Measurements from ENCODE around the gene BCL7C.
"Not testable (repeated sequence)": the region's sequence is repeated elsewhere in the genome, so short reads cannot be mapped to it uniquely, and the experiment has no call there.

The BCL7C gene

DNA sequence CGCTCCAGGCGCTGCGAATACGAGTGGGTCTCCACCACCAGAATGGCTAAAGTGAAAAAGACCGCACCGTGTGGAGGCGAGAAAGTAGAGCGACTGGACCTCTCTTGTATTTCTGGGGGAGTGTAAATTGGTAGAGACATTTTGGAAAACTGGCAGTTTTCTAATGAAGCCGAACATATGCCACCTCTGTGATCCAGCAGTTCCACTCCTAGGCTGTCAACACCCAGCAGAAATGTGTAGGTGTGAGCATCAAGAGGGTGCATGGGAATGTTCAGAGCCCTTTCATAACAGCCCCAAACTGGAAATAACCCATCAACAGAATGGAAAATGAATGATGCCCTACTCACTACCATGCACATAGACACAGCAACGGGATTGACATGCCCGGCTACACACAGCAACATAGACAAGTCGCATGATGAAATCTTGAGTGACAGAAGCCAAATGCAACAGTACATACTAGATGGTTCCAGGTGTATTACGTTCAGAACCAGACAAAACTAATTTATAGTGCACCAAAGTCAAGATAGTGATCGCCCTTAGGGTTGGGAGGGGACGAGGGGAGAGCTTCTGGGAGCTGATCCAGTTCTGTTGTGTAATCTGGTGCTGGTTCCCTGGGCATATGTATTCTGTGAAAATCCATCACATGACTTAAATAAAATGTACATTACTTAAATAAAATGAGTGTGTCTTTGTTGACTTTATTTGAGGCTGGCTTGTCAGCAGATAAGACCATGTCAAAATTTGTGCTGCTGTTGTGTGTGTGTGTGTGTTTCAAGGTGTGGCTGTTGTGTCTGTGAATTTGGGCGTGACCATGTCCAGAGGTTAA lies 877 bp upstream of the BCL7C start:
- no peak for DNase-seq

GRCh38 chr16:30893417-30893743 lies 497 bp downstream of the BCL7C start:
- no peak for DNase-seq

GRCh38 chr16:30892670-30893416 lies 1.0 kb downstream of the BCL7C start:
- no peak for DNase-seq

GRCh38 chr16:30891043-30891823 lies 2.6 kb downstream of the BCL7C start:
- not testable (repeated sequence) for DNase-seq

- DNase-seq, result no peak
Observed at GRCh38 chr16:30889721-30890120, 4.2 kb downstream of the BCL7C start.

- DNase-seq, result no peak
Observed at GRCh38 chr16:30888856-30889499, 4.9 kb downstream of the BCL7C start.

- DNase-seq, result no peak
Observed at GRCh38 chr16:30887927-30888326, 6.0 kb downstream of the BCL7C start.

- no peak for DNase-seq
Observed at GRCh38 chr16:30886145-30886544, 7.7 kb downstream of the BCL7C start.

GRCh38 chr16:30885196-30885595 lies 8.7 kb downstream of the BCL7C start:
- DNase-seq, result no peak

- DNase-seq, result no peak
Observed at GRCh38 chr16:30884760-30885159, 9.1 kb downstream of the BCL7C start.

DNA sequence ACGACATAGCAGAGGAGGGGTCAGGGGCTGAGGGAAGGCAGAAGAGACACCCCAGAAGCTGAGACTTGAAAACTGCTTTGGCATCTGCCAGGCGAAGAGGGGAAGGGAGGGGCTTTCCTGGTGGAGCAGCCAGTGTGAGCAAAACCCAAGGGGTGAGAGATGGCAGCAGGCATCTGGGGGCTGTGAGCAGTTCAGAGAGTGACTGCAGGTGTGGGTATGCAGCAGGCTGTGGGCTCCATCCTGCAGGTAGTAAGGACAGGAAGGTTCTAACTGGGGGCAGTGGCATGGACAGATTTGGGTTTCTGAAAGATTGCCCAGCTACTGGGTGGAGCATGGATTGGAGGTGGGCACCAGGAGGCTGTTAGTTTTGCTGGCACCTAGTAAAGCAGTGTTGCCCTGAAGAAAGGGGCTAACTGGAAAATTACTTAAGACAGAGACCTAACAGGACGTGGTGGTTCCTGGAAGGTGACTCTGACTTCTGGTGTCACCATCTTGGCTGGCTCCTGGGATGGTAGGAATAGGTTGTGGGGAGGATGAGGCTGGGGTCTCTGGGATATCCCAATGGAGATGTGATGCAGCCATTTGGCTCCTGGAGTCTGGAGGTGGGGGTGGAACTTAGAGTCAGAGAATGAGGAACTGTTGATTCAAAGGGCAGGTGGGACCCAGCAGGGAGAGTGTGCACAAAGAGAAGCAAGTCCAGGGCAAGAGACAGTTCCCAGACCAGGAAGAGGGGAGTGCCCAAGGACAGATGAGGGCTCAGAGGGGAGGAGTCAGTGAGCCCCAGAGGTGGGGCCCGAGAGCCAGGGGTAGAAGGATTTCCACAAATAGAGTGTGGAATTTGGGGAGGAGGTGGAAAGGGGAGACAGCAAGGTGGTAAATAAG lies 11.2 kb downstream of the BCL7C start:
- no peak for DNase-seq

- no peak for DNase-seq
Observed at GRCh38 chr16:30876867-30877266, 17.0 kb downstream of the BCL7C start.

GRCh38 chr16:30875871-30876801 lies 17.7 kb downstream of the BCL7C start:
- DNase-seq, result no peak

GRCh38 chr16:30874821-30875717 lies 18.8 kb downstream of the BCL7C start:
- peak in 1 of 2 experiments; percentile 64 for DNase-seq

DNA sequence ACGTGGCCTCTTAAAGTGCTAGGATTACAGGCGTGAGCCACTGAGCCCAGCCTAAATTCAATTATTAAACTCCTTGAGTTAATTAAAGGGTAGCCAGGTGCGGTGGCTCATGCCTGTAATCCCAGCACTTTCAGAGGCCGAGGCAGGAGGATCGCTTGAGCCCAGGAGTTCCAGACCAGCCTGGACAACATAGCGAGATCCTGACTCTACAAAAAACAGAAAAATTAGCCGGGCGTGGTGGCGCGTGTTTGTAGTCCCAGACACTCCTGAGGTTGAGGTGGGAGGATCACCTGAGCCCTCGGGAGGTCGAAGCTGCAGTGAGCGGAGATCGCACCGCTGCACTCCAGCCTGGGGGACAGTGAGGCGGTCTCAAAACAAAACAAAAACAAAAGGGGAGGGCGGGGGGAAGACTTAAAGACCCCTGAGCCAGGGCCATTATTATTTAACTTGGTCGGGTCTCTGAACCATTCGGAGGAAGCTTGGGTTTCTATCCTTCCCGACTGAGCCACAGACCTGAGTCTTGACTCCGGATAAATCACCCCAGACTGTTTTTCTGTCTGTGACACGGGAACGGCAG lies 19.5 kb downstream of the BCL7C start:
- DNase-seq, result no peak

DNA sequence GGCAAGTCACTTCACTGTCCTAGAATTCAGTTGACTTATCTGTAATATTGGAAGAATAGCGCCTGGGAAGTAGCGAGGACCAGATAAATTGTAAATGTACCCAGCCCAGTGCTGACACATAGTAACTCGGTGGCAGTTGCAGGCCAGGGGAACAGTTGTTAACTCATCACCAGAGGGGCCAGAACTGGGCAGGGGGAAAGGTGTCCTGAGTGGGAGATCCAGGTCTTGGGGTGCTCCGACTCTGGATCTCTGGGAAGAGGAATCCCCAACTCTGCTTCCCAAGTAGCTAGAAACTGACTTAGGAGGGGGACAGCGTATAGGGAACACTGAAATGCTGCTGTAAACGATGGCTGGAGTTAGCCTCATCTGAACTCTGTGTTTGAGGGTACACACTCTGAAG lies 23.0 kb downstream of the BCL7C start:
- DNase-seq, result no peak

DNA sequence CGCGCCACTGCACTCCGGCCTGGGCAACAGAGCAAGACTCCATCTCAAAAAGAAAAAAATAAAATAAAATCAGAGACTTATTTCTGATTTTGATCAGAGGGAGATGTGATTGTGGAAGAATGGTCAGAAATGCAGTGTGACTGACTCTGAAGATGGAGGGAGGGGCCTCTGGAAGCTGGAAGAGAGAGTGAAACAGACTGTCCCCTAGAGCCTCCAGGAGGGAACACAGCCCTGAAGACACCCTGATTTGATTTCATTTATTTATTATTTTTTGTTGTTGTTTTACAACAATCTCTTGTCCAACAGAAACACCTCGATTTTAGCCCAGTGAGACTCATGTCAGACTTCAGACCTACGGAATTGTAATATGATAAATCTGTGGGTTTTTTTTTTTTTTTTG lies 26.1 kb downstream of the BCL7C start:
- DNase-seq, result no peak

DNA sequence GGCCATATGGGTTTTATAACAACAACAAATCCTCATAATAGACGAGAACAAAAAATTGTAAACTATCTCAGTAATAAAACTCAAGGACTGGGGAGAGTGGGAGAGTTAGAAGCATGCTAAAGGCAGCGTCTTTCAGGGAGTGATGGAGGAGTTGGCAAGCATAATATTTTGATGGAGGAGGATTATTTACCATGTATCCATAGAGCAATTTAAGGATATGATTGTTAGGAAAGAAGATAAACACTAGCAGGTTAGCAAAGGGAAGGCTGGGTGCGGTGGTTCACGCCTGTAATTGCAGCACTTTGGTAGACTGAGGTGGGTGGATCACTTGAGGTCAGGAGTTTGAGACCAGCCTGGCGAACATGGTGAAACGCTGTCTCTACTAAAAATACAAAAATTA lies 27.8 kb downstream of the BCL7C start:
- no peak for DNase-seq

DNA sequence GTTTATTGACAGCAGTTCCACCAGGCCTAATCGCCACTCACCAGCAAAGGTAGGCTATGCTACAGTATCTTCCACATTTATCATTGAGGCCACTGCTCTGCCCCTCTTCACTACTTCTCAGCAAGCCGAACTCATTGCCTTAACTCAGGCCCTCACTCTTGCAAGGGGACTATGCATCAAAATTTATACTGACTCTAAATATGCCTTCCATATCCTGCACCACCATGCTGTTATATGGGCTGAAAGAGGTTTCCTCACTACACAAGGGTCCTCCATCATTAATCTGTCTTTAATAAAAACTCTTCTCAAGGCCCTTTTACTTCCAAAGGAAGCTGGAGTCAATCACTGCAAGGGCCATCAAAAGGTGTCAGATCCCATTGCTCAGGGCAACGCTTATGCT lies 30.7 kb downstream of the BCL7C start:
- DNase-seq, result not testable (repeated sequence)

All from cerebellar nuclear complex (tissue), 1 donor.